ENCODE results near the gene PRKN.

The PRKN gene

GRCh38 chr6:161407581-161407980, 1320.0 kb downstream of the PRKN start:
- in situ Hi-C loops (cut with MboI; ENCODE audit: low pct_unique_long_range_greater_than_20kb, low sequenced_read_pairs, unreplicated experiment): no loop called here
- no peak for DNase-seq (ENCODE audit: low spot score)
- no peak for TF ChIP-seq CTCF (IDR thresholded peaks at IDR 0.05; ENCODE audit: extremely low read depth, insufficient read depth, missing control alignments)

DNA sequence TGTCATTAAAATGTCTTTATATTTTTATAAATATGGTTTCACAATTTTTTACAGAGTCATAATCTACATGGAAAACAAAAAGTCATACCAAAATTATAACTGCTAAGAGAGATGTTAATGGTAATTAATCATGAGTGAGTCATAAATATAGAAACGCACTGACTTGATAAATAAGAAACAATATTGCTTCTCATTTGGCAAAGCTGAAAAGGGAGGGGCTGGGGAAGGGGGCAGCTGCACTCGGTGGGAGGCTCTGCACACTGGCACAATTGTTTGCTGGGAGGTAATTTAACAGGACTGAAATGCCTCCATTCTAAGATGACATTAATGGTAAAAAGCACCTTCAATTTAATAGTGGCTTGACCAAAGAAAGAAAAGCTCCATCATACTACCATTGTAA, 1320.5 kb downstream of the PRKN start:
- no peak for TF ChIP-seq CTCF (IDR thresholded peaks at IDR 0.05; ENCODE audit: extremely low read depth, insufficient read depth, missing control alignments)
- DNase-seq (ENCODE audit: low spot score): no peak
- in situ Hi-C loops (cut with MboI; ENCODE audit: low pct_unique_long_range_greater_than_20kb, low sequenced_read_pairs, unreplicated experiment): no loop called here

GRCh38 chr6:161406646-161407045, 1320.9 kb downstream of the PRKN start:
- no peak for TF ChIP-seq CTCF (IDR thresholded peaks at IDR 0.05; ENCODE audit: extremely low read depth, insufficient read depth, missing control alignments)
- no peak for DNase-seq (ENCODE audit: low spot score)
- in situ Hi-C loops (cut with MboI; ENCODE audit: low pct_unique_long_range_greater_than_20kb, low sequenced_read_pairs, unreplicated experiment): no loop called here

DNA sequence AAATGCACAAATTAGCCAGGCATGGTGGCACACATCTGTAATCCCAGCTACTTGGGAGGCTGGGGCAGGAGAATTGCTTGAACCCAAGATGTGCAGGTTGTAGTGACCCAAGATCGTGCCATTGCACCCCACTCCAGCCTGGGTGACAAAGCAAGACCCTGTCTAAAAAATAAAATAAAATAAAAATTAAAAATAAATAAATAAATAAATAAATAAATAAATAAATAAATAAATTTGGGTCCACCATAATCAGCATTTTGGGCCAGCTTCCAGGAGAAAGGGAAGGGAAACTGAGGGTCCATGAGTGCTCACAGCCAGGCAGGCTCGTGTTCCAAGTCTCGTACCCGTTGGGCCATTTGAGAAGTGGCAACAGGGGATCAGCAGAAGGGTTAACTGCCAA, 1322.1 kb downstream of the PRKN start:
- DNase-seq (ENCODE audit: low spot score): no peak
- in situ Hi-C loops (cut with MboI; ENCODE audit: low pct_unique_long_range_greater_than_20kb, low sequenced_read_pairs, unreplicated experiment): no loop called here
- TF ChIP-seq CTCF (IDR thresholded peaks at IDR 0.05; ENCODE audit: extremely low read depth, insufficient read depth, missing control alignments): no peak

DNA sequence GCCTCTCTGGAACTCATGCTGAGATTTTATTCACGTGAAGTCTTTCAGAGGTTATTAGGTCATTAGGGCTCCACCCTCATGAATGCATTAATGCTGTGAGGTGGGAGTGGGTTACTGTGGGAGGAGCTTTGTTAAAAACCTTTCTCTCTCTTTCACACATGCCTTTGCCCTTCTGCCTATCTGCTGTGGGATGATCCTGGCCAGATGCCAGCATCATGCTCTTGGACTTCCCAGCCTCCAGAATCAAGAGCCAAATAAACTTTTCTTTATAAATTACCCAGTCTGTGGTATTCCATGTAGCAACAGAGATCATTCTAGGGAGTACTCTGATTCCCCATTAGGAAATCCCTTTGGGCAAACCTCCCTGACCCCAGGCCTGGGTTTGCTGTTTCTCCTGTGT, 1323.8 kb downstream of the PRKN start:
- in situ Hi-C loops (cut with MboI; ENCODE audit: low pct_unique_long_range_greater_than_20kb, low sequenced_read_pairs, unreplicated experiment): no loop called here
- TF ChIP-seq CTCF (IDR thresholded peaks at IDR 0.05; ENCODE audit: extremely low read depth, insufficient read depth, missing control alignments): no peak
- DNase-seq (ENCODE audit: low spot score): no peak

GRCh38 chr6:161401587-161402309, 1325.8 kb downstream of the PRKN start:
- DNase-seq (ENCODE audit: low spot score): no peak
- TF ChIP-seq CTCF (IDR thresholded peaks at IDR 0.05; ENCODE audit: extremely low read depth, insufficient read depth, missing control alignments): no peak
- in situ Hi-C loops (cut with MboI; ENCODE audit: low pct_unique_long_range_greater_than_20kb, low sequenced_read_pairs, unreplicated experiment): no loop called here
